Ishikawa (cell line): ENCODE measurements around the gene EPHA2.

Source experiments
- CEBPB ChIP-seq: IDR thresholded peaks from 2 replicates; pipeline ENCODE4 v1.6.1; 2012
- EGR1 ChIP-seq: IDR thresholded peaks from 2 replicates; pipeline ENCODE4 v1.6.1; 2012
- EP300 ChIP-seq: IDR thresholded peaks from 2 replicates; pipeline ENCODE4 v1.6.1; 2012; ENCODE audit warnings: borderline replicate concordance
- FOXM1 ChIP-seq: IDR thresholded peaks from 2 replicates; pipeline ENCODE4 v1.6.1; 2012; ENCODE audit warnings: low read depth, borderline replicate concordance
- MAX ChIP-seq: IDR thresholded peaks from 2 replicates; pipeline ENCODE4 v1.6.1; 2012
- NFIC ChIP-seq: IDR thresholded peaks from 2 replicates; pipeline ENCODE4 v1.6.1; 2012
- RAD21 ChIP-seq: IDR thresholded peaks from 2 replicates; pipeline ENCODE4 v1.6.1; 2012; ENCODE audit warnings: low read depth
- REST ChIP-seq: IDR thresholded peaks from 2 replicates; pipeline ENCODE4 v1.6.1; 2012; ENCODE audit warnings: low read depth, mild to moderate bottlenecking
- TAF1 ChIP-seq: IDR thresholded peaks from 2 replicates; pipeline ENCODE4 v1.6.1; 2012; ENCODE audit warnings: low read depth, mild to moderate bottlenecking
- TCF12 ChIP-seq: IDR thresholded peaks from 2 replicates; pipeline ENCODE4 v1.6.1; 2012; ENCODE audit warnings: low read depth
- YY1 ChIP-seq: IDR thresholded peaks from 2 replicates; pipeline ENCODE4 v1.6.1; 2012; ENCODE audit warnings: low read depth
- ZBTB7A ChIP-seq: IDR thresholded peaks from 2 replicates; pipeline ENCODE4 v1.6.1; 2012; ENCODE audit warnings: low read depth

GRCh38 chr1:16199700-16200099 lies 43.8 kb upstream of the EPHA2 start:
- TF ChIP-seq CEBPB (no peak), NFIC (no peak), REST (no peak), RAD21 (no peak), ZBTB7A (no peak), TAF1 (no peak), MAX (no peak), YY1 (no peak), TCF12 (no peak), EGR1 (no peak), EP300 (no peak), FOXM1 (no peak)
